Measurements from ENCODE around the gene C2orf78.

C2orf78 gene

DNA sequence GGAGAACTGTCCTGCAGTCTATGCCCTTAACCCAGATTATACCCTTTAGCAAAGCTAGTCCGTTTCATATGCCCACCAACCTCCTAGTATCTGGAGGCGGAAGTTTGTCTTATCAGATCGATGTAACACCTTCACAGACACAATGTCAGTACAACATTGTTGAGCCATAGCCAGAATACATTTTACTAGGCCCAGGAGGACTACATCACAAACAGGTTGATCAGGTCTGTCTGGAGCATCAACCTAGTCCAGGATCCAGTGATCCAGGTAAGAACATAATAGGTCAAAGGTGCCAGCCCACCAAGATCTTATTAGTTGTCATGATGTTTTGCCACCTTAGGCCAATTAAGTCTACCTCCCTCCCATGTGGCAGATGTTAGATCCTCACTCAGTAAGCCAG, 44.9 kb upstream of the C2orf78 start:
- no peak for TF ChIP-seq EZH2 (IDR thresholded peaks at IDR 0.05; ENCODE audit: borderline replicate concordance, low read depth, low read length, severe bottlenecking)
- TF ChIP-seq CTCF (IDR thresholded peaks at IDR 0.05; ENCODE audit: borderline replicate concordance, extremely low read depth, low read length, poor library complexity, severe bottlenecking): no peak
- Histone ChIP-seq H3K9ac (ENCODE audit: low read depth, low read length) (no peak overlapping the region), H3K9me3 (ENCODE audit: insufficient read depth, low read length, severe bottlenecking) (no peaks in the 10 kb centered on the region), H3K27ac (ENCODE audit: low read length) (no peak overlapping the region), H3K4me2 (ENCODE audit: insufficient read depth, low read length) (no peak overlapping the region), H4K20me1 (ENCODE audit: insufficient read depth, low read length) (no peaks in the 10 kb centered on the region), H3K27me3 (ENCODE audit: insufficient read depth, low read length, poor library complexity) (no peaks in the 10 kb centered on the region), H3K36me3 (ENCODE audit: insufficient read depth, low read length) (peaks cover 7% of the 10 kb centered on the region), H3K4me1 (ENCODE audit: insufficient read depth, low read length) (peaks cover 25% of the 10 kb centered on the region), H2AFZ (ENCODE audit: low read depth, low read length) (no peak overlapping the region), H3K4me3 (ENCODE audit: low read depth in 1 of 2, low read length in 2 of 2) (no peak overlapping the region), H3K79me2 (ENCODE audit: insufficient read depth, low read length) (peaks cover 29% of the 10 kb centered on the region)
- DNase-seq (no peak), ATAC-seq (ENCODE audit: insufficient read depth, low read depth) (no peak)

DNA sequence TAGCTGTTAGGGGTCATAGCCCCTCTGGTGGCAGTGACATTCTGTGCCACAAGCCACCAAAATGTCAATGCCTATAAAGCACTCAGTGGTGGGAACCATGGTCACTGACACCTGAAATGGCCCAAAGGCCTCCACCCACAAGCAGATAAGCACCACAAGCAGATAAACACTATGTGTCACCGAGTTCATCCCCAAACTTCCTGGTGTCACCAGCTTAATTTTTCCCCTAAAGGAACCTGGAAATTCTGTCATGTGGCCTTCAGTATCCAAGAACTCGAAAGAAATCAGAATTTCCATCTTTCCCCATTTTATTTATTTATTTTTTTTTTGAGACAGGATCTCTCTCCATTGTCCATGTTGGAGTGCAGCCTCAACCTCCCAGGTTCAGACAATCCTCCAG, 43.2 kb upstream of the C2orf78 start:
- H2AFZ ChIP-seq (ENCODE audit: low read depth, low read length): no peak overlapping the region
- no peak overlapping the region for H3K4me2 ChIP-seq (ENCODE audit: insufficient read depth, low read length)
- no peak overlapping the region for H3K4me3 ChIP-seq (ENCODE audit: low read depth in 1 of 2, low read length in 2 of 2)
- no peaks in the 10 kb centered on the region for H4K20me1 ChIP-seq (ENCODE audit: insufficient read depth, low read length)
- no peak overlapping the region for H3K9ac ChIP-seq (ENCODE audit: low read depth, low read length)
- DNase-seq (no peak), ATAC-seq (ENCODE audit: insufficient read depth, low read depth) (no peak)
- H3K27me3 ChIP-seq (ENCODE audit: insufficient read depth, low read length, poor library complexity): no peaks in the 10 kb centered on the region
- H3K79me2 ChIP-seq (ENCODE audit: insufficient read depth, low read length): peaks cover 13% of the 10 kb centered on the region
- no peak overlapping the region for H3K27ac ChIP-seq (ENCODE audit: low read length)
- H3K36me3 ChIP-seq (ENCODE audit: insufficient read depth, low read length): 0 out of 2 replicates have a peak, but pooled peaks cover under 1% of the 10 kb centered on the region
- TF ChIP-seq CTCF (IDR thresholded peaks at IDR 0.05; ENCODE audit: borderline replicate concordance, extremely low read depth, low read length, poor library complexity, severe bottlenecking): no peak
- TF ChIP-seq EZH2 (IDR thresholded peaks at IDR 0.05; ENCODE audit: borderline replicate concordance, low read depth, low read length, severe bottlenecking): no peak
- H3K4me1 ChIP-seq (ENCODE audit: insufficient read depth, low read length): peaks cover 19% of the 10 kb centered on the region
- no peaks in the 10 kb centered on the region for H3K9me3 ChIP-seq (ENCODE audit: insufficient read depth, low read length, severe bottlenecking)

GRCh38 chr2:73746015-73746876, 37.7 kb upstream of the C2orf78 start:
- Histone ChIP-seq H3K4me1 (ENCODE audit: insufficient read depth, low read length) (no peaks in the 10 kb centered on the region), H3K27me3 (ENCODE audit: insufficient read depth, low read length, poor library complexity) (no peaks in the 10 kb centered on the region), H3K9ac (ENCODE audit: low read depth, low read length) (no peak overlapping the region), H3K4me2 (ENCODE audit: insufficient read depth, low read length) (no peak overlapping the region), H3K4me3 (ENCODE audit: low read depth in 1 of 2, low read length in 2 of 2) (no peak overlapping the region), H3K27ac (ENCODE audit: low read length) (no peak overlapping the region), H3K36me3 (ENCODE audit: insufficient read depth, low read length) (peaks cover 7% of the 10 kb centered on the region; the same call in 1 of the 2 replicates), H2AFZ (ENCODE audit: low read depth, low read length) (no peak overlapping the region), H3K9me3 (ENCODE audit: insufficient read depth, low read length, severe bottlenecking) (no peaks in the 10 kb centered on the region), H4K20me1 (ENCODE audit: insufficient read depth, low read length) (no peaks in the 10 kb centered on the region), H3K79me2 (ENCODE audit: insufficient read depth, low read length) (no peaks in the 10 kb centered on the region)
- ATAC-seq (ENCODE audit: insufficient read depth, low read depth) (no peak), DNase-seq (no peak)
- TF ChIP-seq CTCF (IDR thresholded peaks at IDR 0.05; ENCODE audit: borderline replicate concordance, extremely low read depth, low read length, poor library complexity, severe bottlenecking): no peak
- no peak for TF ChIP-seq EZH2 (IDR thresholded peaks at IDR 0.05; ENCODE audit: borderline replicate concordance, low read depth, low read length, severe bottlenecking)
